Ovary (tissue), 9 donors: ENCODE results near the gene TMEM14A. TPM values are rescaled to one million over a fixed set of nuclear protein-coding genes. Genes with fewer than 3 reads are reported as not detected.

Experiments used
- DNase-seq, 5 donors: peaks; one replicate each; pipeline ENCODE4 v3.0.0-alpha.2; 2019 to 2020
- H3K27ac ChIP-seq, 2 donors: fragments of 200-600 bp; one replicate each; pipeline versions ENCODE4 v1.5.1 to v1.8.0; 2019 to 2022
- H3K27me3 ChIP-seq: fragments of 200-600 bp; one replicate; pipeline ENCODE4 v1.8.0; 2022
- H3K36me3 ChIP-seq: fragments of 200-600 bp; sonication (generic); one replicate; pipeline ENCODE4 v1.5.1; 2019
- H3K4me1 ChIP-seq: one replicate; pipeline ENCODE4 v1.8.1; 2013; ENCODE audit warnings: mild to moderate bottlenecking, moderate library complexity; ENCODE audit not compliant: insufficient read depth
- H3K4me3 ChIP-seq: fragments of 200-600 bp; sonication (generic); one replicate; pipeline ENCODE4 v1.5.1; 2017
- H3K9me3 ChIP-seq, 2 donors: fragments of 200-600 bp in 1 of 2; sonication (generic) in 1 of 2; one replicate each; pipeline versions ENCODE4 v1.5.1 to v1.8.1; 2013 to 2019; ENCODE audit warnings: mild to moderate bottlenecking in 1 of 2, moderate library complexity in 1 of 2
- EP300 ChIP-seq: sonication (generic); formaldehyde crosslinking; IDR thresholded peaks from one replicate; pipeline ENCODE4 v1.6.1; 2017; ENCODE audit warnings: antibody characterized with exemption
- POLR2A ChIP-seq: fragments of 450-650 bp; IDR thresholded peaks from one replicate; pipeline ENCODE4 v1.6.1; 2017; ENCODE audit warnings: antibody characterized with exemption, mild to moderate bottlenecking, moderate library complexity
- WGBS, 3 donors: extraction: QIAGEN DNeasy Blood & Tissue Kit in 1 of 3; methylation state at CpG; one replicate each; pipeline versions ENCODE4 v1.1.5 to v1.1.7; 2013 to 2017; 5-methylcytosine and 5-hydroxymethylcytosine counted together
- intact Hi-C, 4 donors: fragments of 100-400 bp; cut with DNase I; formaldehyde crosslinking; loops; one replicate each; pipeline versions ENCODE4 v1.11.0 to v1.15.1; 2022 to 2023
- polyA plus RNA-seq, 2 donors: library from polyadenylated mRNA; stranded (reverse); fragments of 200-250 nt in 1 of 2; fragments of 350-450 nt in 1 of 2; fragmentation: Illumina TruSeq in 1 of 2; extraction: RNeasy Lipid Tissue Mini Kit (QIAGEN cat#74804) in 1 of 2; gene quantifications; one replicate each; pipeline ENCODE4 v1.2.3, GENCODE V29; 2013 to 2014
- small RNA-seq: library from RNA; depleted of rRNA; stranded (forward); fragments of <200 nt; gene quantifications from one replicate; pipeline ENCODE3, GENCODE V24; 2016
- total RNA-seq, 7 donors: library from RNA; depleted of rRNA in 2 of 7; stranded (reverse); fragments of >200 nt in 2 of 7; fragmentation: NEBNext Ultra II Directional in 3 of 7; extraction: Animal tissue kit (Norgen Biotek cat#: 25700) in 3 of 7; gene quantifications; one replicate each; pipeline versions ENCODE4 v1.1.0 to v1.2.4, GENCODE V29; 2016 to 2023
- TF ChIP-seq, protein P1 (sequence below), 3 donors: fragments of 450-650 bp in 2 of 3; fragments of 200-600 bp in 1 of 3; IDR thresholded peaks; one replicate each; pipeline versions ENCODE4 v1.5.1 to v1.8.0; 2016 to 2022; ENCODE audit warnings: antibody characterized with exemption in 3 of 3, mild to moderate bottlenecking in 1 of 3
- donor health status: DM: no; HTN: no; CAD: no; lungs with moderate emphysema.
- donor health status: DM: no; HTN: no; CAD: no.
- donor health status: Bipolar disorder and iron deficiency.
- donor health status: DM: yes; HTN: yes; CAD: no.
- donor health status: DM: no; HTN: no; CAD: no.
- donor health status: DM: yes; HTN: yes; CAD: no.

Gene TMEM14A
- total and polyA plus RNA-seq, 9 donors, result 17.0 to 35.6 (median 25.2) TPM

DNA sequence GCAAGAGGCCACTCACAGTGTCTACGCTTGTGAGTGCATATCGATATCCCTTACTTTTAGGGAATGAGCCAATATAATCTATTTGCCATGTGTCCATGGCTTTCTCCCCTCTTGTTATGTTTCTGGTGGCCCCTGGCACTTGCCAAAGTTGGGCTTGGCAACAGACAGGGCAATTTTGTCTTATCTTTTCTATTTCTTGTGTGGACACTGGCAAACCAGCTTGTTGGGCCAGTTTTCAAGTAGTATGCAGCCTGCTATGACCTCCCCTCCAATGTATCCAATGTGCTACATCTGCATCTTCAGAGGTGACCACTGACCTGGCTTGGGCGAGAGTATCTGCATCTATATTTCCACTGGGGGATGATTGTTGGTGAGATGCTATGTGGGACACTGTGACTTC is 63.2 kb downstream of the TMEM14A start:
- no peak for TF ChIP-seq EP300
- no peak for TF ChIP-seq POLR2A
- TF ChIP-seq, protein P1, sequence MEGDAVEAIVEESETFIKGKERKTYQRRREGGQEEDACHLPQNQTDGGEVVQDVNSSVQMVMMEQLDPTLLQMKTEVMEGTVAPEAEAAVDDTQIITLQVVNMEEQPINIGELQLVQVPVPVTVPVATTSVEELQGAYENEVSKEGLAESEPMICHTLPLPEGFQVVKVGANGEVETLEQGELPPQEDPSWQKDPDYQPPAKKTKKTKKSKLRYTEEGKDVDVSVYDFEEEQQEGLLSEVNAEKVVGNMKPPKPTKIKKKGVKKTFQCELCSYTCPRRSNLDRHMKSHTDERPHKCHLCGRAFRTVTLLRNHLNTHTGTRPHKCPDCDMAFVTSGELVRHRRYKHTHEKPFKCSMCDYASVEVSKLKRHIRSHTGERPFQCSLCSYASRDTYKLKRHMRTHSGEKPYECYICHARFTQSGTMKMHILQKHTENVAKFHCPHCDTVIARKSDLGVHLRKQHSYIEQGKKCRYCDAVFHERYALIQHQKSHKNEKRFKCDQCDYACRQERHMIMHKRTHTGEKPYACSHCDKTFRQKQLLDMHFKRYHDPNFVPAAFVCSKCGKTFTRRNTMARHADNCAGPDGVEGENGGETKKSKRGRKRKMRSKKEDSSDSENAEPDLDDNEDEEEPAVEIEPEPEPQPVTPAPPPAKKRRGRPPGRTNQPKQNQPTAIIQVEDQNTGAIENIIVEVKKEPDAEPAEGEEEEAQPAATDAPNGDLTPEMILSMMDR (IDR thresholded peaks at IDR 0.05), result no peak
- 94 to 96% (median 96%) methylated on average over 3 of the region's 3 CpGs for WGBS, 3 donors
- intact Hi-C loops, result no loop called here

DNA sequence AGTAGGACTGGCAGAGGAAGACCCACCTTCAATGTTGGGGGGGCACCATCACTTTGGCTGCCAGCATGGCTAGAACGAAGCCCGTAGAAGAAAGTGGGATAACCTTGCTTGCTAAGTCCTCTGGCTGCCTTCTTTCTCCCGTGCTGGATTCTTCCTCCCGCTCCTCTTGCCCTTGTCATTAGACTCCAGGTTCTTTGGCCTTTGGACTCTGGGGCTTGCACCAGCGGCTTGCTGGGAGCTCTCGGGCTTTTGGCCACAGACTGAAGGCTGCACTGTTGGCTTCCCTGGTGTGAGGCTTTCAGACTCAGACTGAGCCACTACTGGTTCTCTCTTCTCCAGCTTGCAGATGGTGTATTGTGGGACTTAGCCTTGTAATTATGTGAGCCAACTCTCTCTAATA is 64.2 kb downstream of the TMEM14A start:
- H3K27me3 ChIP-seq, result no peaks in the 10 kb centered on the region
- H3K36me3 ChIP-seq, result no peaks in the 10 kb centered on the region
- H3K27ac ChIP-seq, result no peak overlapping the region
- no peaks in the 10 kb centered on the region for H3K4me1 ChIP-seq
- 96 to 99% (median 98%) methylated on average over 6 of the region's 6 CpGs for WGBS, 3 donors
- TF ChIP-seq EP300, result no peak
- TF ChIP-seq POLR2A, result no peak
- TF ChIP-seq, protein P1 (IDR thresholded peaks at IDR 0.05), result no peak
- H3K4me3 ChIP-seq, result no peak overlapping the region
- no peaks in the 10 kb centered on the region for H3K9me3 ChIP-seq
- no peak for DNase-seq
- intact Hi-C loops, result no loop called here

More for the DNA sequence above, 63.2 kb downstream of the TMEM14A start:
- Histone ChIP-seq H3K27ac (no peak overlapping the region), H3K4me3 (no peak overlapping the region), H3K9me3 (no peaks in the 10 kb centered on the region), H3K4me1 (no peaks in the 10 kb centered on the region), H3K27me3 (no peaks in the 10 kb centered on the region), H3K36me3 (no peaks in the 10 kb centered on the region)
- DNase-seq, result no peak

DNA sequence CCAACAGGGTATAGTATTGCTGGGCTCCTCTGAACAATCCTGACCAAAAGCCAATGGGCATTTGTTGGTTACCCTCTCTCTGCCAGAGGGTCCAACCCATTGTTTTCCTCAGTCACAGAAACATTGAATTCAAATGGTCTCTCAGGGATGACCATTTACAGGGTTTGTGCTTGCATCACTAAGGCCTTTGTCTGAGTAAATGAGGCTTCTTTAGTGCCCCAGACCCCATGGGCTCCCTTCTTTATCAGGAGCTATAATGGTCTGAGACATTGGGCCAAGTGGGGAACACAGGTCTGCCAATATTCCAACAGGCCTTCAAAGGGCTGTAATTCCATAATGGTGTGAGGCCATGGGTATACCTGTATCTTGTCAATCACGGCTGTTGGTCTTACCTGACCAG is 65.2 kb downstream of the TMEM14A start:
- intact Hi-C loops, result no loop called here
- no peak for DNase-seq
- WGBS, 3 donors, result 91 to 95% (median 94%) methylated on average over 1 of the region's 1 CpG
- no peaks in the 10 kb centered on the region for H3K4me1 ChIP-seq
- no peaks in the 10 kb centered on the region for H3K9me3 ChIP-seq
- no peaks in the 10 kb centered on the region for H3K36me3 ChIP-seq
- H3K4me3 ChIP-seq, result no peak overlapping the region
- TF ChIP-seq, protein P1 (IDR thresholded peaks at IDR 0.05), result no peak
- no peak for TF ChIP-seq EP300
- no peak for TF ChIP-seq POLR2A
- no peaks in the 10 kb centered on the region for H3K27me3 ChIP-seq
- no peak overlapping the region for H3K27ac ChIP-seq

Small RNA genes within 50 kb of the gene (small RNA-seq; reads per million reads assigned to genes)
- gene AL109918.2, result not detected

Other genes starting within 250 kb of the TMEM14A start
- gene TRAM2, start 94.1 kb upstream of the TMEM14A start, total RNA-seq, result 10 to 100 TPM in 6 of 7 donors, 1 to 10 TPM in 1; 7.7 to 31.0 (median 22.0) TPM
- 10 to 100 TPM; 10.4 to 36.9 TPM for gene TRAM2, start 94.1 kb upstream of the TMEM14A start, polyA plus RNA-seq
- under 1 TPM in 3 of 7 donors, not detected in 4; 0.46 to 0.84 (median 0.46) TPM for gene GSTA2, start 92.4 kb downstream of the TMEM14A start, total RNA-seq
- gene GSTA2, start 92.4 kb downstream of the TMEM14A start, polyA plus RNA-seq, result 1 to 10 TPM in 1 of 2 donors, under 1 TPM in 1; 0.54 to 2.0 TPM
- gene GSTA1, start 132.7 kb downstream of the TMEM14A start, total RNA-seq, result 100 to 1,000 TPM in 2 of 7 donors, 10 to 100 TPM in 3, 1 to 10 TPM in 2; 4.7 to 144 (median 19.2) TPM
- gene GSTA1, start 132.7 kb downstream of the TMEM14A start, polyA plus RNA-seq, result 1,000 to 10,000 TPM in 1 of 2 donors, 100 to 1,000 TPM in 1; 107 to 1,921 TPM
- not detected for gene GSTA5, start 169.7 kb downstream of the TMEM14A start, total RNA-seq
- gene GSTA5, start 169.7 kb downstream of the TMEM14A start, polyA plus RNA-seq, result not detected
- 1 to 10 TPM in 3 of 7 donors, under 1 TPM in 1, not detected in 3; 0.61 to 9.3 (median 1.4) TPM for gene GSTA3, start 238.6 kb downstream of the TMEM14A start, total RNA-seq
- gene GSTA3, start 238.6 kb downstream of the TMEM14A start, polyA plus RNA-seq, result 10 to 100 TPM in 1 of 2 donors, 1 to 10 TPM in 1; 1.6 to 22.1 TPM